OCI-LY3 (cell line): ENCODE measurements around the gene CDKN2A.

ENCODE experiments used
- EZH2phosphoT487 ChIP-seq: fragments of 200-600 bp; shearing (Covaris generic); IDR thresholded peaks from 2 replicates; pipeline ENCODE4 v1.6.1; 2018; ENCODE audit warnings: antibody characterized with exemption, mixed run types, low read depth
- TF ChIP-seq, protein P1 (sequence below): fragments of 200-600, 300-600 bp; sonication (generic); IDR thresholded peaks from 2 replicates; pipeline ENCODE4 v1.5.1; 2014; ENCODE audit warnings: antibody characterized with exemption, low read length, low read depth

DNA sequence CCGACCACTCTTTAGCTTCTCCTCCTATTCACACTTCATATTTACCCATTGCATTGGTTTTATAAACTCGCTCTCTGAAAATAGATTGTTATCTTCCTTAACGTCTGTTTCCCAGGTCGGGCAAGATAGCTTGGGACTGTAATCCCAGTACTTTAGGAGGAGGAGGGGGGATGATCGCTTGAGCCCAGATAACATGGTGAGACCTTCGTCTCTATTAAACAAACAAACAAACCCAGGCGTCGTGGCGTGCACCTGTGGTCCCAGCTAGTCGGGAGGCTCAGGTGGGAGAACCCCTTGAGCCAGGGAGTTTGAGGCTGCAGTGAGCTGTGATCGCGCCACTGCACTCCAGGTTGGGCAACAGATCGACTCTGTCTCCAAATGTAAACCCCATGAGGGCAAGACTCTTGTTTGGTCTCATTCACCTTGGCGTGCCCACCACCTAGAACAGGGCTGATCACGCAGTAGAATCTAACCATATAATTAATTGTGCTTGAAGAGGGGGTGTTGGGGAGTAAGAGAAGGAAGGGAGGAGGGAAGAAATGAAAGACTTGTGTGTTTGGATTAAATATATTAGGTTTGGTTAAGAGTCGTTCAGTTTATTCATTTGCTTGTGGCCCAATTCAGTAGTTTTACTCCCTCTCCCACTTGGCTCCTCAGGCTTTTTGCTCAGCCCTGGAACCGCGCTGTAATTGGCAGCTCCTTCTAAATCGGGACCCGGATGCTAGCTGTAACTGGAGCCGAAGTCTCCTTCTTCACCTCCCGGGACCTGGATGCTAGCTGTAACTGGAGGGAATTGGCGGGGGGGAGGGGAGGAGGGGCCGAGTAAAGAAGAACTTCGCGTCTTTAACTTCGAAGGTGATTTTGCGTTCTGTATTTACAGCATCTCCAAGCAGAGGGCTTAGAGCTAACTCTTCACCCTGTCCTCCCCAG lies 24.9 kb downstream of the CDKN2A start:
- TF ChIP-seq, protein P1, sequence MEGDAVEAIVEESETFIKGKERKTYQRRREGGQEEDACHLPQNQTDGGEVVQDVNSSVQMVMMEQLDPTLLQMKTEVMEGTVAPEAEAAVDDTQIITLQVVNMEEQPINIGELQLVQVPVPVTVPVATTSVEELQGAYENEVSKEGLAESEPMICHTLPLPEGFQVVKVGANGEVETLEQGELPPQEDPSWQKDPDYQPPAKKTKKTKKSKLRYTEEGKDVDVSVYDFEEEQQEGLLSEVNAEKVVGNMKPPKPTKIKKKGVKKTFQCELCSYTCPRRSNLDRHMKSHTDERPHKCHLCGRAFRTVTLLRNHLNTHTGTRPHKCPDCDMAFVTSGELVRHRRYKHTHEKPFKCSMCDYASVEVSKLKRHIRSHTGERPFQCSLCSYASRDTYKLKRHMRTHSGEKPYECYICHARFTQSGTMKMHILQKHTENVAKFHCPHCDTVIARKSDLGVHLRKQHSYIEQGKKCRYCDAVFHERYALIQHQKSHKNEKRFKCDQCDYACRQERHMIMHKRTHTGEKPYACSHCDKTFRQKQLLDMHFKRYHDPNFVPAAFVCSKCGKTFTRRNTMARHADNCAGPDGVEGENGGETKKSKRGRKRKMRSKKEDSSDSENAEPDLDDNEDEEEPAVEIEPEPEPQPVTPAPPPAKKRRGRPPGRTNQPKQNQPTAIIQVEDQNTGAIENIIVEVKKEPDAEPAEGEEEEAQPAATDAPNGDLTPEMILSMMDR = no peak
- no peak for TF ChIP-seq EZH2phosphoT487
